ENCODE results near the gene ILF3.
A peak's percentile ranks its signal among the peaks of the same experiment; 100 is the strongest.

ILF3 gene

DNA sequence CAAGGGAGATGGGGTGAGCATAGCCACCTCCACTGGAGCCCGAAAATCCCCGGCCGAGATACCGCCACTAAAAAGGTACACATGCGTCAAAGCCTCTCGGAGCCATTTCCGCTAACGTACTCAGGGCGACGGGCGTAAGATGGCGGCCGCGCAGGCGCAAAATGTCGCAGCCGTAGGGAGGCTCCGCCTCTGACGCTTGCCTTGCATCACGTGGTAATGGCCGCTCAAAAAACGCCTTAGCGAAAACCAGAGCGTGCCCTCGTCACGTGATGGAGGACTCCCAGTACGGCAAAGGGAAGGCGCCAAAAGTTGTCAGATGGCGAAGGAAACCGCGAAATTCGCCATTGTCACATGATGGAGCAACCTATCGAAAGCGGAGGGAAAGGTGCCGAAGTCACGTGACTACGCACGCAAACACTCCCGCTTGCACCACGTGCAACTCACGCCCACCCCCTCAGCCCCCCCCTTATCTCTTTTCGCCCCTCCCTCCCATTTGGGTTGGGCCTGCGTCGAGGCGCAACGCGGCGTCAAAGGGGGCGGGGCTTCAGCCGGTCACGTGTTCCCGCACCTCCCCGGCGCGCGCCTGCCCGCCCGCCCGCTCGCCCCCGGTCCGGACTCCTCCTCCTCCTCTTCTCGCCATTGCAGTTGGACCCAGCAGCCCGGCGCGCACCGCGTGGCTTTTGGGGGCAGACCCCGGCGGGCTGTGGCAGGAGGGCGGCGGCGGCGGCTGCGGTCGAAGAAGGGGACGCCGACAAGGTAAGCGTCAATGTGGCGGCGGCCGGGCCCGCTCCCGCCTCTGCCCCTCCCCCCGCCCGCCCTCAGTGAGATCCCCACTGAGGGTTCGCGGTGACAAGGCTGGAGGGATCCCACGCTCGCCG lies at the start of gene ILF3:
Gene ILF3 (plus strand): TSS at position 615 of the 878 bp plus-strand sequence. CDS start 16,260 bp downstream, outside the sequence.
- DNase-seq, result peak; percentile 99

DNA sequence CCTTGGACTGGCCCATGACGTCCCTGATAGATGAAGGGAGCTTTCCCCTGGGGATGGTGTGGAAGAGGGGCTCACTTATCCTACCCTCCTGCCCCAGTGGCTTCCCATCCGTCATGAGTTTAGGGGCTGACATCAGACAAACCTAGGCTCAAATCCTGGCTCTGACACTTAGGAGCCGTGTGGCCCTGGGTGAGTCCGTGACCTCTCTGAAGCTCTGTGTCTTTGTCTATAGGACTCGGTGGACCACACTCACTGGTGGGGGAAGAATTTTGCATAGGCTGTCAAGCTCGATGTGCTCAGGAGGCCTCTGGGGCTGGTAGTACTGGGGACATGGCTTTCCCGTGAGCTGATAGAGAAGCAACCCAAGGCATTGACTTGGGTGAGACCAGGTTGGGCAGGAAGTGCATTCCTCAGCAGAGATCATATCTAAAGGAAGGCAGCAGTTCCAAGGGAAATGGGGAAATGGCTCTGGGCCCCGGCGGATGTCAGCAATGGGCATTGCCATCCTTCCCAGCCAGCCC lies 49.6 kb upstream of the ILF3 start:
- no peak for DNase-seq

DNA sequence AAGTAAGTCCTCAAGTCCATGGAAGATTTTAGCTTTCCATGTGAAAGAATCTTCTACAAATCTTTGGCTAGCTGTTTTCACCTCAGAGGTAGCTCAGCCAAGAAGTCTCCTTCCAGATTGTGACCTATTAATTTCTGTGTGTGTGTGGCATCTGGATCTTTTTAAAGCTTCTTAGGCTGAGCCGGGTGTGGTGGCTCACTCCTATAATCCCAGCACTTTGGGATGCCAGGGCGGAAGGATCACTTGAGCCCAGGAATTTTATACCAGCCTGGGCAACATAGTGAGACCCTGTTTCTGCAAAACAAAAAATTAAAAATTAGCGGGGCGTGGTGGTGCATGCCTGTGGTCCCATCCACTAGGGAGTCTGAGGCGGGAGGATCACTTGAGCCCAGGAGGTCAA lies 42.2 kb upstream of the ILF3 start:
- no peak for DNase-seq

DNA sequence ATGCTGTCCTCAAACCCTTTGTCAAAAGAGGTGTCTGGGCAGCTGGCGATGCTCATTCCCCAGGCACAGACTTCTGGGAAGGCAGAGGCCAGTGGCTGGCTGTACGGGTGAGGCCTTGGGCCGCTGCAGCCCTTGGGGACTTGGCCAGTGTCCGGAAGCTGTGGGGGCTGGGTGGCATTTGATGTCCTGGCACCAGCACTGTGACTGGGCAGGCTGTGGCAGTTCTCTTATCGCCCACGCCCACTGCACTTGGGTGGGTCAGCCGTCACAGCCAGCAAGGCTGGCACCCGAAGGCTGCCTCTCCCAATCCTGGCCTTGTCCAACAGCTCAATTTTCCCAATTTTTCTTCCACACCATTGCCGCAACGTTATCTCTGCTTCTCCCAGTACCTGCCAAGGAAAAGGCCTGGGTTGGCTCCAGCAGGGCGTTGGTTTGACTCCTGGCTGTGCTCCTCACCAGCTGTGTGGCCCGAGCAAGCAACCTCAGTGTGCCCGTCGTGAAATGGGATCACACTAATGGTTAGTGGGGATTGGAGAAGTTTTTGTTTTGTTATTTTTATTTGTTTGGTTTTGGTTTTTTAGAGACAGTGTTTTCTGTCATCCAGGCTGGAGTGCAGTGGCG lies 41.5 kb upstream of the ILF3 start:
- no peak for DNase-seq

DNA sequence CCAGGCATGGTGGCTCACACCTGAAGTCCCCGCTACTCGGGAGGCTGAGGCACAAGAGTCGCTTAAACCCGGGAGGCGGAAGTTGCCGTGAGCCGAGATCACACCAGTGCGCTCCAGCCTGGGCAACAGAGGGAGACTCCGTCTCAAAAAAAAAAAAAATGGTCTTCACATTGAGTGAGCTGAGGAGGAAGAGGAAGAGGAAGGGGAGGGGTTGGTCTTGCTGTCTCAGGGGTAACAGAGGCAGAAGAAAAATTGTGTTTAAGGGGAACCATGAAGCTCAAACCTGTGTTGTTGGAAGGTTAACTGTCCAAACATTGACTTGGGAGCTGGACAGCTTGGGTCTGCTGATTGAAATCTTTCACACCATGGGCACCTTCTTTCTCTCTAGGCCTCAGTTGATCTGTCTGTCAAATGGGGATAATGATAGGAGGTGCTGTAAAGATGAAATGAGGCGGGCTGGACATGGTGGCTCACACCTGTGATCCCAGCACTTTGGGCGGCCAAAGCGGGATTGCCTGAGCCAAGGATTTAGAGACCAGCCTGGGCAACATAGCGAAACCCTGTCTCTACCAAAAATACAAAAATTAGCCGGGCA lies 38.6 kb upstream of the ILF3 start:
- no peak for DNase-seq

DNA sequence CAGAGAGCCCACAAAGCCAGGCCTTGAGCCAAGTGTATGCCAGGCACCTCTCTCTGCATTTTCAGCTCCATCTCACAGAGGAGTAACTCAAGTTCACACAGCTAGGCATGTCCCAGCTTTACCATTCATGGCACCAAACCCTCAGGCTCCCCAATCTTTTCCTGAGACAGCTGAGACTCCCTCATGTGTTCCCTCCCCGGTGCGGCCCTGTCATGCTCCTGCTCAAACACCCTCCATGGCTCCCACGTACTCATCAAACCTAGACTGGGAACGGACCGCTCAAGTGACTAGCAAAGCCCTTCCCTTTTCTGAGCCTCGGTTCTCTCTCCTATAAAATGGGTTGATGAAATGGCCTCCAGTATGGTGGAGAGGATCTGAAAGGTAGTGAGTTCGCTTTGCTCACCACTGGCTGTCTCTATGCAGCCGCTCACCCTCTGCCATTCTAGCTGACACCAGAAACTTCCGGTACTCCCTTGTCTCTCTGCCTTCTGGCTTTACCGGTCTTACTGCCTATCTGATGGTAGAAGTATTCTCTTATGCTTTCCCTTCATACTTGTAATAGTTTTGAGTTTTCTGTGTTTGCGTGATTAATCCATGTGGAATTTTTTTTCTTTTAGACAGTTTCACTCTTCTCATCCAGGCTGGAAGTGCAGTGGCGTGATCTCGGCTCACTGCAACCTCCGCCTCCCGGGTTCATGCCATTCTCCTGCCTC lies 36.6 kb upstream of the ILF3 start:
- no peak for DNase-seq

DNA sequence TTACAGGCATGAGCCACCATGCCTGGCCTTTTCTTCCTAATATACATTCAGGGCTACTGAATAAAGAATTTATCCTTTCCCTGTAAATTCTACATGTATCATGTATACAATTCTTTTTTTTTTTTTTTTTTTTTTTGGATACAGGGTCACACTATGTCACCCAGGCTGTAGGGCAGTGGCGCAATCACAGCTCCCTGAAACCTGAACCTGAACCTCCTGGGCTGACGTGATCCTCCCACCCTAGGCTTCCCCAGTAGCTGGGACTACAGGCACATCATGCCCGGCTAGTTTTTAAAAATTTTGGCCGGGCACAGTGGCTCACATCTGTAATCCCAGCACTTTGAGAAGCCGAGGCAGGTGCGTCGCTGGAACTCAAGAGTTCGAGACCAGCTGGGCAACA lies 35.3 kb upstream of the ILF3 start:
- no peak for DNase-seq

DNA sequence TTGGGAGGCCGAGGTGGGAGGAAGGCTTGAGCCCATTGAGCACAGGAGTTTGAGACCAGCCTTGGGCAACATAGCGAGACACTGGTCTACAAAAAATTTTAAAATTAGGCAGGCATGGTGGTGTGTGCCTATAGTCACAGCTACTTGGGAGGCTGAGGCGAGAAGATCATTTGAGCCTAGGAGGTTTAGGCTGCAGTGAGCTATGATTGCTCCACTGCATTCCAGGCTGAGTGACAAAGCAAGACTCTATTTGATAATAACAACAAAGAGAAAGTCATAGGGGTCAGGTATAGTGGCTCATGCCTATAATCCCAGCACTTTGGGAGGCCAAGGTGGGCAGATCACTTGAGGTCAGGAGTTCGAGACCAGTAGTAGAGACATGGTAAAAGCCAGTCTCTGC lies 33.4 kb upstream of the ILF3 start:
- DNase-seq, result no peak

DNA sequence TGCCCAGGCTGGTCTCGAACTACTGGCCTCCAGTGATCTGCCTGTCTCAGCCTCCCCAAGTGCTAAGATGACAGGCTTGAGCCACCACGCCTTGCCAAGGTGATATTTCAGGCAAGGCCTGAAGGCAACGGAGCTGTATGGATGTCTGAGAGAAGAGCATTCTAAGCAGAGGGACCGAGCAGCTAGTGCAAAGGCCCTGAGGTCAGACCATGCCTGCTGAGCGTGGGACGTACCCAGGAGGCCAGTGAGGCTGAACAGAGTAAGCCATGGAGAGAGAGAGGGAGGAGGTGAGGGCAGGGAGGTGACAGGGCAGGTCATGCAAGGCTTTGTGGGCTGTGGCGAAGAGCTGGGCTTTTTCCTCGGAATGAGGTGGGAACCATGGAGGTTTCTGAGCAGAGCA lies 32.2 kb upstream of the ILF3 start:
- no peak for DNase-seq

DNA sequence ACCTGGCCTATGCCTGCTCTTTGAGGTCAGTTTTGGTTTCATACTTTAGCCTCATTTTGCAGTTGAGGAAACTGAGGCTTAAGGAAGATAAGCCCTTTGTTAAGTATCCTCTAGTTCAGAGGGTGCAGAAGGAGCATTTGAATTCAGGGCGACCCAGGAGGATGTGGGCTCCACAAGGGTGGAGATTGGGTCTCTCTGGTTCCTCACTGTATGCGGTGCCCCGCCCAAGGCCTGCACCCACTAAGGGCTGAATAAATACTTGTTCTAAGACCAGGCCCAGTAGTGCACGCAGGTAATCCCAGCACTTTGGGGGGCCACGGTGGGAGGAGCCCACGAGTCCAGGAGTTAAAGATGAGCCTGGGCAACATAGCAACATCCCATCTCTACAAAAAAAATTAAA lies 29.6 kb upstream of the ILF3 start:
- no peak for DNase-seq

DNA sequence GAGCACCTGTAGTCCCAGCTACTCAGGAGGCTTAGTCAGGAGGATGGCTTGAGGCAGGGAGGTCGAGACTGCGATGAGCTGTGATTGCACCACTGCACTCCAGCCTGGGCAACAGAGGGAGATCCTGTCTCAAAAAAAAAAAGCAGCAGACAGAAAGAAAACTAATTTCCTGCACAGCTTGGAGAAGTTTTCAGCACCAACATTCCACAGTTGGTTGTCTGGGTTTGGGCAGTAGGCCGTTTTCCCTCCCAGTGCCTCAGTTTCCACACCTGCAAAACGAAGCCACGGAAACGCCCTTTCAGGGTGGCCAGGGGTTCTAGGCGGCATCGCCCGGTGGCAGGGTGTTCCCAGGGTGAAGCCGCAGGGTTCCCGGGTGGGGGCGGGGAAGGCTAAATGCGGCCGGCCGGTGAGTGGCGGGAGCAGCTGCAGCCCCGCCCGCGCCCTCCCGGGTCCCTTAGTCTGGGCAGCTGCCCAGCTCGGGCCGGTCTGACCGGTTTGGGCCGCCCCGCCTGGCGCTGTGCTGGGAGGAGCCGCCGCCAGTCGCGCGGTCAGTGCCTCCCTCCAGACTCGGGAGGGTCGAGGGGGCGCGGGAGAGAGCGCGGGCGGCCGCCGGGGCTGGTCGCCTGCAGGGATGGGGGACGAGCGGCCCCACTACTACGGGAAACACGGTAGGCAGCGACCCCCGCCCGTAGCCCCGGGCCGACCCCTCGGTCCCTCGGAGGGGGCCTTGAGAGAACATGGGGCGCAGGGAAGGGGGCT lies 29.0 kb upstream of the ILF3 start, which contains the start of gene SLC44A2:
Gene SLC44A2 (plus strand): TSS at position 551 of the 759 bp plus-strand sequence. CDS start 81 bp downstream, at position 632.
- DNase-seq, result no peak

DNA sequence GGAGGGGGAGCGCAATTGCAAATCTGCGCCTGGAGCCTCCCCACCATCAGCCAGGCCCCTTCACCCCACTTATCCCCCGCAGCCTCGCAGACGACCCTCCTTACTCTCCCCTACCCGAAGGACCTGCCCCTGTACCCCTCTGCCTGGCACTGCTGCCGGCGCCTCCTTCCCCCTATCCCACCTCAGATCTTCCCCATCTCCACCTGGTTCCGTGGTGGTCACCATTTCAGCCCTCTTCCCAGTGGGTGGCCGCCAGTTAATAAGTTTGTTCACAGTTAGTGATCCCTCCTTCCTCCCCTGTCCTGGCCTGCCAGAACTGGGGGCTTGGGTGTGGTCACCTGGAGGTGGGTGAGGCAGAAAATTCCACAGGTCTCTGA lies 28.4 kb upstream of the ILF3 start:
- DNase-seq, result no peak

DNA sequence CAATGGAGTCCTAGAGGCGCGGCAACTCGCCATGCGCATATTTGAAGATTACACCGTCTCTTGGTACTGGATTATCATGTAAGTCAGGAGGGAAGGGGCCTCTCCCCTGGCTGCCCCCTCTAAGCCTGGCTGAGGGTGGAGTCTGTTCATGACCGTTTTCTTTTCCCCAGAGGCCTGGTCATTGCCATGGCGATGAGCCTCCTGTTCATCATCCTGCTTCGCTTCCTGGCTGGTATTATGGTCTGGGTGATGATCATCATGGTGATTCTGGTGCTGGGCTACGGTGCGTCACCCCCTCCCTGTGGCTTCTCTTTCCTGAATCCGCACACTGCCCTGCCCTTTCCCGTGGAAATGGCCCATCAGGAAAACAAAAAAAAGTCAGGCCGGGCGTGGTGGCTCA lies 22.3 kb upstream of the ILF3 start:
- DNase-seq, result no peak

DNA sequence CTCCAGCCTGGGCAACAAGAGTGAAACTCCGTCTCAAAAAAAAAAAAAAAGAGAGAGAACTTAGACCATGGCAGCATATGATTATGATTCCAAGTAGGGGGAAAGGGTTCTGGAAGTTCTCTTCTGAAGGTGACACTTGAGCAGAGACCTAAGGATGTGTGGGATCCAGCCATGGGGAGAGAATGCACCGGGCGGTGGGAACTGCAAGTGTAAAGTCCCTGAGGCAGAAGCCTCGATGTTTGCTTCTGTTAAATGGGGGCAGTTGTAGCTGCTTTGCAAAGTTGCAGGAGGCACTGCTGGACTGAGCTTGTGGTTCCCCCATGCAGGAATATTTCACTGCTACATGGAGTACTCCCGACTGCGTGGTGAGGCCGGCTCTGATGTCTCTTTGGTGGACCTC lies 19.7 kb upstream of the ILF3 start:
- DNase-seq, result no peak

DNA sequence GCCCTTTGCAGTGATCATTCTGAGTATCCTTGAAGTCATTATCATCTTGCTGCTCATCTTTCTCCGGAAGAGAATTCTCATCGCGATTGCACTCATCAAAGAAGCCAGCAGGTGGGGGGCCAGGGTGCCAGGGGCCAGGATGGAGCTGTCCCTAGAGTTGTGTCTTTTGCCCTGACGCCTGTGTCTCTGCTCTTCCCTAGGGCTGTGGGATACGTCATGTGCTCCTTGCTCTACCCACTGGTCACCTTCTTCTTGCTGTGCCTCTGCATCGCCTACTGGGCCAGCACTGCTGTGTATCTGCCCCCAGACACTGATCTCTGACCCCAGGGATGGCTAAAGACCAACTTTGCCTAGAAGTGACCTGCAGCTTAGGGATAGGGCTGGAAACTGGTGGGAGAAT lies 19.2 kb upstream of the ILF3 start:
- no peak for DNase-seq

DNA sequence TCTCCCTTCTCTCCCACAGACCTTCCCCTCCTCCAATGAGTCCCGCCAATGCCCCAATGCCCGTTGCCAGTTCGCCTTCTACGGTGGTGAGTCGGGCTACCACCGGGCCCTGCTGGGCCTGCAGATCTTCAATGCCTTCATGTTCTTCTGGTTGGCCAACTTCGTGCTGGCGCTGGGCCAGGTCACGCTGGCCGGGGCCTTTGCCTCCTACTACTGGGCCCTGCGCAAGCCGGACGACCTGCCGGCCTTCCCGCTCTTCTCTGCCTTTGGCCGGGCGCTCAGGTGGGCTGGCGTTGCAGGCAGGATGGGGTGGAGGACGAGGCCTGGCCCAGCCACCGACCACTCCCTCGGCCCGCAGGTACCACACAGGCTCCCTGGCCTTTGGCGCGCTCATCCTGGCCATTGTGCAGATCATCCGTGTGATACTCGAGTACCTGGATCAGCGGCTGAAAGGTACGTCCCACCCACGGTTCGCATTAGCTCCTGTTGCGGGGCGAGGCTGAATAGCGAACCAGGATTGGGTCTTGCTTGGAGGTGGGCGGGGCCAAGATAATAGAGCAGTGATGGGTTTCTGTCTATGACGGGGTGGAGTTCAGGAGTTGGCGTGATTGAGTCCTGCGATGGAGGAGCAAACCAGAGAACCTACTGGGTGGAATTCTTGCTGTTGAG lies 17.7 kb upstream of the ILF3 start:
- no peak for DNase-seq

DNA sequence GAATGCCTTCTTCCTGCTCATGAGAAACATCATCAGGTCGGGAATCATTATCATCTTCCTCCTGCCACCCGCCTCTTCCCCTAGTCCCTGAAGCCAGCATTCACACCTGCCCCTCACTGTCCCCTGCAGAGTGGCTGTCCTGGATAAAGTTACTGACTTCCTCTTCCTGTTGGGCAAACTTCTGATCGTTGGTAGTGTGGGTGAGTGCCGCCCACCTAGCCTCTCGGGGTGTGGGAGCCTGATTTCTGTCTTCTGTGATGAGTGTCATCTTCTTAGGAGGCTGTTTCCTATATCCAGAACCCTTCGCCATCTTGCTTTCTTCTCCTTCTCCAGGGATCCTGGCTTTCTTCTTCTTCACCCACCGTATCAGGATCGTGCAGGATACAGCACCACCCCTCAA lies 16.3 kb upstream of the ILF3 start:
- DNase-seq, result no peak

DNA sequence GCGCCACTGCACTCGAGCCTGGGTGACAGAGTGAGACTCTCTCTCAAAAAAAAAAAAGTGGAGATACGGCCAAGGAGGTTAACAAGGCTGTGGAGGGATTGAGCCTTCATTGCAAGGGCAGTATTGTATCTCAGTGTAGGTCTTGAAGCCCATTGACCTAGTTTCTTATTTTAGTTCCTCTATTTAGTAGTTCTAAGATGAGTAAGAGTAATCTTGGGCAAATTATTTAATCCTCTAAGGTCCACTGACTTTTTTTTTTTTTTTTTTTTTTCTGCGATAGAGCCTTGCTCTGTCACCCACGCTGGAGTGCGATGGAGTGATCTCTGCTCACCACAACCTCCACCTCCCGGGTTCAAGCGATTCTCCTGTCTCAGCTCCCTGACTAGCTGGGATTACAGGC lies 14.3 kb upstream of the ILF3 start:
- no peak for DNase-seq

DNA sequence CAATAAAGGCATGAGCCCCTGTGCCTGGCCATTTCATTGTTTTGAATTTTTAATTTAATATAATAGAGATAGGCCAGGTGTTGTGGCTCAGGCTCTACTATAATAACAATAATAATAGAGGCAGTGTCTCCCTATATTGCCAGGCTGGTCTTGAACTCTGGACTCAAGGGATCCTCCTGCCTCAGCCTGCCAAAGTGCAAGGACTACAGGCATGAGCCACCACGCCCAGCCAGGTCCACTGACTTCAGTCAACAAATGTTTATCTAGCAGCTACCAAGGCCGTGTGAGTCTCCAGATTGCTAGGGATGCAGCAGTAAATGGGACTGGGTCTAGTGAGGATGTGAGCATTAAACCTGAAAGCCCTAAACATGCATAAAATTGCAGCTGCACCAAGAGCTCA lies 13.8 kb upstream of the ILF3 start:
- no peak for DNase-seq

DNA sequence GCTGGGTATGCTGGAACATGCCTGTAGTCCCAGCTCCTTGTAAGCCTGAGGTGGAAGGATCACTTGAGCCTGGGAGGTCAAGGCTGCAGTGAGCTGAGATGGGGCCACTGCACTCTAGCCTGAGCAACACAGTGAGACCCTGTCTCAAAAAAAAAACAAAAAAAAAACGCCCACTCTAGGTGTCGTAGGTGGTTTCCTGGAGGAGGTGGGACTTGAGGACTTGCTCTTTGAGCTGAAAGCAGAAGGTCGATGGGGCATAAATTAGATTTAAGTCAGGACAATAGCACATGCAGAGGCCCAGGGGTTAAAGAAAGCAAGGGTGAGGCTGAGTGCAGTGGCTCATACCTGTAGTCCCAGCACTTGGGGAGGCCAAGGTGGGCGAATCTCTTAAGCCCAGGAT lies 12.9 kb upstream of the ILF3 start:
- no peak for DNase-seq

DNA sequence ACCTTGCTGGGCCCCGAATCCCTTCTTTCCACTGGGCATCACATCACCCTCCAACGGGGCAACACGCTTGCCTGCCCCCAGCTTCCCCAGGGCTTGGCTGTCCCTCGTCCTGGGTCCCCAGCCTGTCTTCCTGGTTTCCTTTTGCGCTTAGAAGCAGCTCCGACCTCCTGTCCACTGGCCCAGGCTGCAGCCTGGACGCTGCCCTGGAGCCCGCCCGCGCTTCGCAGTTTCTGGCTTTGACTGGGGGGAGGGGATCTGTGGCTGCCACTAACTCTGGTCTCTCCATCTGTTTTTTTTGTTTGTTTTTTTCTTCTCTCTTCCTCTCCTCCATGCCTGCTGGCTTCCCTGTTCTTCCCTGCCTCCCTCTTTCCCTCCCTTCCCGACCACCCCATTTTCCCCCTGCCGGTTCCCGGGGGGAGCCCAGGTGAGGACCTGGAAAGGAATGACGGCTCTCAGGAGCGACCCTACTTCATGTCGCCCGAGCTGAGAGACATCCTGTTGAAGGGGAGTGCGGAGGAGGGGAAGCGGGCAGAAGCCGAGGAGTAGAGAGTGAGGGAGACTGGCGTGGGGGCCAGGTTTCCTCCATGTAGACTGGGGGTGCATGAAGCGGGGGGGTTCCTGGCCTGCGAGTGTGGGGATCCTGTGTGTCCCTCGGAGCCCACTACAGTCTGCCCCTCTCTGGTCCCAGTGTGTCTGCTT lies 11.5 kb upstream of the ILF3 start:
- DNase-seq, result no peak

Measured in NCI-H2227 treated with DMSO at 0.1 percent for 48 hours (cell line).